Breast epithelium (tissue), 3 donors: ENCODE measurements around the gene PRAMEF5.
"Not testable (repeated sequence)": the region's sequence is repeated elsewhere in the genome, so short reads cannot be mapped to it uniquely, and the experiment has no call there.

Experiments used
- POLR2AphosphoS5 ChIP-seq, 3 donors: sonication (generic); formaldehyde crosslinking; IDR thresholded peaks; one replicate each; pipeline ENCODE4 v1.6.1; 2017; ENCODE audit warnings: antibody characterized with exemption in 3 of 3
- TF ChIP-seq, protein P1 (sequence below), 3 donors: fragments of 450-650 bp; IDR thresholded peaks; one replicate each; pipeline ENCODE4 v1.5.1; 2016 to 2017; ENCODE audit warnings: antibody characterized with exemption in 3 of 3, mild to moderate bottlenecking in 3 of 3, moderate library complexity in 3 of 3

GRCh38 chr1:13265124-13265523 is 11.1 kb downstream of the PRAMEF5 start:
- TF ChIP-seq, protein P1, sequence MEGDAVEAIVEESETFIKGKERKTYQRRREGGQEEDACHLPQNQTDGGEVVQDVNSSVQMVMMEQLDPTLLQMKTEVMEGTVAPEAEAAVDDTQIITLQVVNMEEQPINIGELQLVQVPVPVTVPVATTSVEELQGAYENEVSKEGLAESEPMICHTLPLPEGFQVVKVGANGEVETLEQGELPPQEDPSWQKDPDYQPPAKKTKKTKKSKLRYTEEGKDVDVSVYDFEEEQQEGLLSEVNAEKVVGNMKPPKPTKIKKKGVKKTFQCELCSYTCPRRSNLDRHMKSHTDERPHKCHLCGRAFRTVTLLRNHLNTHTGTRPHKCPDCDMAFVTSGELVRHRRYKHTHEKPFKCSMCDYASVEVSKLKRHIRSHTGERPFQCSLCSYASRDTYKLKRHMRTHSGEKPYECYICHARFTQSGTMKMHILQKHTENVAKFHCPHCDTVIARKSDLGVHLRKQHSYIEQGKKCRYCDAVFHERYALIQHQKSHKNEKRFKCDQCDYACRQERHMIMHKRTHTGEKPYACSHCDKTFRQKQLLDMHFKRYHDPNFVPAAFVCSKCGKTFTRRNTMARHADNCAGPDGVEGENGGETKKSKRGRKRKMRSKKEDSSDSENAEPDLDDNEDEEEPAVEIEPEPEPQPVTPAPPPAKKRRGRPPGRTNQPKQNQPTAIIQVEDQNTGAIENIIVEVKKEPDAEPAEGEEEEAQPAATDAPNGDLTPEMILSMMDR (IDR thresholded peaks at IDR 0.05): not testable (repeated sequence)
- not testable (repeated sequence) for TF ChIP-seq POLR2AphosphoS5 (IDR thresholded peaks at IDR 0.05)
